Muscle of back (tissue), 11 donors: Measurements from ENCODE around the gene NUTM2E. TPM values are rescaled to one million over a fixed set of nuclear protein-coding genes. Genes with fewer than 3 reads are reported as not detected.
A peak's percentile ranks its signal among the peaks of the same experiment; 100 is the strongest.
"Not testable (repeated sequence)": the region's sequence is repeated elsewhere in the genome, so short reads cannot be mapped to it uniquely, and the experiment has no call there.

Experiments used
- DNase-seq, 3 donors: peaks; one replicate each; pipeline versions ENCODE4 v3.0.0 to v3.0.0-alpha.2; 2013
- polyA plus RNA-seq, 10 donors: library from polyadenylated mRNA; unstranded; fragments of 120-200 nt; gene quantifications; one replicate each; pipeline ENCODE4 v1.2.1, GENCODE V29; 2013; ENCODE audit not compliant: insufficient read length in 10 of 10

Gene NUTM2E
- polyA plus RNA-seq, 10 donors: 0.42 to 0.50 TPM; not detected in 8

- not testable (repeated sequence) for DNase-seq
Observed at GRCh38 chr10:79862803-79863202, 36.3 kb downstream of the NUTM2E start.

GRCh38 chr10:79866903-79867551 lies 40.5 kb downstream of the NUTM2E start:
- DNase-seq: not testable (repeated sequence)

GRCh38 chr10:79868023-79868422 lies 41.5 kb downstream of the NUTM2E start:
- DNase-seq: peak in 2 of 3 donors; percentile 6 to 26

- DNase-seq: not testable (repeated sequence)
Observed at GRCh38 chr10:79869439-79870097, 43.0 kb downstream of the NUTM2E start.

- DNase-seq: not testable (repeated sequence)
Observed at GRCh38 chr10:79871729-79872128, 45.2 kb downstream of the NUTM2E start.

Other genes starting within 250 kb of the NUTM2E start
- not detected for gene SFTPA1, start 215.8 kb upstream of the NUTM2E start, polyA plus RNA-seq
- gene NUTM2B, start 123.5 kb upstream of the NUTM2E start, polyA plus RNA-seq: 1 to 10 TPM; 1.1 to 3.9 (median 2.5) TPM
- gene SFTPD, start 122.4 kb downstream of the NUTM2E start, polyA plus RNA-seq: 1 to 10 TPM in 6 of 10 donors, under 1 TPM in 4; 0.79 to 2.0 (median 1.1) TPM